RWPE1 (cell line): ENCODE data around the gene GPX7.

ENCODE experiments used
- CTCF ChIA-PET: fragments of 350-600 bp; sonication (Branson Sonifier 250); formaldehyde crosslinking; extraction: SDS; loops from one replicate; lab custom pipeline; 2021; lab: Yijun Ruan, JAX
- POLR2A ChIA-PET: fragments of 400-600 bp; formaldehyde crosslinking; extraction: SDS; loops from one replicate; lab custom pipeline; 2020; ENCODE audit warnings: antibody characterized with exemption; ENCODE audit not compliant: low non-redundant PET; lab: Yijun Ruan, JAX
- DNase-seq: peaks from one replicate; pipeline ENCODE4 v3.0.0; 2012; ENCODE audit warnings: low spot score
- H3K27ac ChIP-seq: fragments of 450-650 bp; 2 replicates; pipeline ENCODE4 v1.5.1; 2017
- CTCF ChIP-seq: fragments of 450-650 bp; conservative IDR thresholded peaks from 2 replicates; pipeline ENCODE4 v1.5.1; 2017; ENCODE audit warnings: low read depth, mild to moderate bottlenecking

Gene GPX7

GRCh38 chr1:52615489-52616042, 13.4 kb downstream of the GPX7 start:
- ChIA-PET CTCF (no interaction called here), POLR2A (no interaction called here)
- H3K27ac ChIP-seq = no peak overlapping the region
- TF ChIP-seq CTCF = no peak
- DNase-seq = no peak

- CTCF ChIA-PET = no interaction called here
- DNase-seq = no peak
- POLR2A ChIA-PET = no interaction called here
- H3K27ac ChIP-seq = no peak overlapping the region
- no peak for TF ChIP-seq CTCF
Measured at GRCh38 chr1:52621950-52622349, 19.8 kb downstream of the GPX7 start.

GRCh38 chr1:52623812-52624211, 21.6 kb downstream of the GPX7 start:
- DNase-seq = no peak
- no peak for TF ChIP-seq CTCF
- POLR2A ChIA-PET = no interaction called here
- H3K27ac ChIP-seq = no peak overlapping the region
- CTCF ChIA-PET = no interaction called here

GRCh38 chr1:52627028-52627427, 24.9 kb downstream of the GPX7 start:
- no peak for DNase-seq
- POLR2A ChIA-PET = interaction anchor here (0.6 to 0.7 kb wide), 2 partner anchors 28 to 74 kb away, joined by 4 to 5 read pairs; partner anchors contain the start of gene TUT4
- CTCF ChIA-PET = no interaction called here
- no peak overlapping the region for H3K27ac ChIP-seq
- TF ChIP-seq CTCF = no peak

GRCh38 chr1:52628614-52629324, 26.6 kb downstream of the GPX7 start:
- ChIA-PET CTCF (no interaction called here), POLR2A (no interaction called here)
- no peak for DNase-seq
- no peak for TF ChIP-seq CTCF
- no peak overlapping the region for H3K27ac ChIP-seq

- ChIA-PET POLR2A (no interaction called here), CTCF (no interaction called here)
- TF ChIP-seq CTCF = no peak
- H3K27ac ChIP-seq = no peak overlapping the region
- no peak for DNase-seq
Measured at GRCh38 chr1:52629325-52629643, 27.1 kb downstream of the GPX7 start.
